B cell (primary cell): ENCODE measurements around the gene PDE3B. TPM values are rescaled to one million over a fixed set of nuclear protein-coding genes. Genes with fewer than 3 reads are reported as not detected.

Source experiments
- ATAC-seq: fragments of 200-7000 bp; cut with Tn5 transposase; one replicate; pipeline ENCODE4 v1.10.0; 2021; ENCODE audit warnings: low read depth, mild to moderate bottlenecking, moderate number of reproducible peaks, moderate library complexity
- CTCF ChIA-PET: fragments of 350-600 bp; sonication (Branson Sonifier 250); formaldehyde crosslinking; loops from one replicate; lab custom pipeline; 2021; ENCODE audit warnings: antibody characterized with exemption, inconsistent platforms; lab: Charles Lee
- POLR2A ChIA-PET: fragments of 350-600 bp; sonication (Branson Sonifier 250); formaldehyde crosslinking; loops from one replicate; lab custom pipeline; 2021; ENCODE audit warnings: antibody characterized with exemption; lab: Charles Lee
- DNase-seq: peaks from one replicate; pipeline ENCODE4 v3.0.0; 2013
- H2AFZ ChIP-seq: 2 replicates; pipeline ENCODE4 v1.6.1; 2012; ENCODE audit warnings: mild to moderate bottlenecking, low read depth, low read length; ENCODE audit not compliant: insufficient read depth, poor library complexity, severe bottlenecking
- H3K27ac ChIP-seq, 2 donors: 1 replicate in 1 of 2; 2 replicates in 1 of 2; pipeline ENCODE4 v1.5.1; 2012 to 2013; ENCODE audit warnings: low read length in 2 of 2, mild to moderate bottlenecking in 2 of 2, moderate library complexity in 1 of 2
- H3K27me3 ChIP-seq, 4 experiments: fragments of 200-600 bp in 1 of 4; sonication (generic) in 1 of 4; replicated peaks in 1 of 4; 1 replicate in 2 of 4; 2 replicates in 2 of 4; pipeline versions ENCODE4 v1.6.1 to v1.7.0; 2013 to 2016; ENCODE audit warnings: low read length in 3 of 4, mild to moderate bottlenecking in 2 of 4, mixed read lengths in 1 of 4, moderate library complexity in 1 of 4; ENCODE audit not compliant: insufficient read depth in 4 of 4, control insufficient read depth in 3 of 4; ENCODE audit errors: control extremely low read depth in 1 of 4
- H3K36me3 ChIP-seq, 2 experiments: replicated peaks in 1 of 2; 1 replicate in 1 of 2; 2 replicates in 1 of 2; pipeline versions ENCODE4 v1.6.1 to v1.7.1; 2013; ENCODE audit warnings: low read length in 1 of 2; ENCODE audit not compliant: insufficient read depth in 2 of 2, control insufficient read depth in 1 of 2; ENCODE audit errors: control extremely low read depth in 1 of 2, extremely low read depth in 1 of 2
- H3K4me1 ChIP-seq, 2 donors: fragments of 200-600 bp in 1 of 2; sonication (generic) in 1 of 2; 1 replicate in 1 of 2; 2 replicates in 1 of 2; pipeline versions ENCODE4 v1.5.1 to v1.6.1; 2013 to 2017; ENCODE audit warnings: low read length in 2 of 2; ENCODE audit not compliant: control insufficient read depth in 2 of 2, insufficient read depth in 2 of 2
- H3K4me2 ChIP-seq: replicated peaks from 2 replicates; pipeline ENCODE3; 2012; ENCODE audit warnings: mild to moderate bottlenecking, low read depth, low read length; ENCODE audit not compliant: poor library complexity, severe bottlenecking
- H3K4me3 ChIP-seq, 5 experiments: fragments of 200-600 bp in 1 of 5; sonication (generic) in 1 of 5; 1 replicate in 3 of 5; 2 replicates in 2 of 5; pipeline versions ENCODE4 v1.5.1 to v1.7.0; 2011 to 2016; ENCODE audit warnings: low read length in 4 of 5, mild to moderate bottlenecking in 4 of 5, low read depth in 2 of 5, control low read depth in 1 of 5, moderate library complexity in 1 of 5; ENCODE audit not compliant: insufficient read depth in 1 of 5; ENCODE audit errors: control extremely low read depth in 1 of 5, extremely low read depth in 1 of 5
- H3K79me2 ChIP-seq: fragments of 200-600 bp; sonication (generic); one replicate; pipeline ENCODE4 v1.6.0; 2016; ENCODE audit warnings: low read length; ENCODE audit not compliant: control insufficient read depth, insufficient read depth
- H3K9ac ChIP-seq: fragments of 200-600 bp; sonication (generic); 2 replicates; pipeline ENCODE4 v1.6.1; 2017; ENCODE audit warnings: mild to moderate bottlenecking, low read length, moderate library complexity
- H3K9me3 ChIP-seq, 3 donors: one replicate each; pipeline versions ENCODE4 v1.6.1 to v1.7.1; 2013; ENCODE audit warnings: low read length in 2 of 3; ENCODE audit not compliant: control insufficient read depth in 2 of 3, insufficient read depth in 1 of 3; ENCODE audit errors: control extremely low read depth in 1 of 3
- H4K20me1 ChIP-seq: 2 replicates; pipeline ENCODE4 v1.6.0; 2012; ENCODE audit warnings: mild to moderate bottlenecking, low read length; ENCODE audit not compliant: insufficient read depth, control insufficient read depth, poor library complexity, severe bottlenecking
- H3K27ac Mint-ChIP-seq: one replicate; pipeline ENCODE4 v1.8.0; 2021; ENCODE audit warnings: mixed read lengths
- H3K27me3 Mint-ChIP-seq: one replicate; pipeline ENCODE4 v1.8.0; 2021; ENCODE audit warnings: mixed read lengths
- H3K4me1 Mint-ChIP-seq: one replicate; pipeline ENCODE4 v1.8.0; 2021; ENCODE audit warnings: mixed read lengths
- H3K4me3 Mint-ChIP-seq: one replicate; pipeline ENCODE4 v1.8.0; 2021; ENCODE audit warnings: mixed read lengths
- H3K9me3 Mint-ChIP-seq: one replicate; pipeline ENCODE4 v1.8.0; 2022; ENCODE audit warnings: mixed read lengths; ENCODE audit not compliant: insufficient read depth
- CTCF ChIP-seq: fragments of 200-600 bp; IDR thresholded peaks from one replicate; pipeline ENCODE4 v1.8.0; 2022; ENCODE audit warnings: antibody characterized with exemption, mild to moderate bottlenecking
- EZH2 ChIP-seq: IDR thresholded peaks from 2 replicates; pipeline ENCODE4 v1.6.1; 2012; ENCODE audit warnings: borderline replicate concordance, low read depth, mild to moderate bottlenecking, moderate library complexity, low read length; ENCODE audit not compliant: insufficient read depth, poor library complexity, severe bottlenecking
- WGBS: methylation state at CpG from one replicate; pipeline ENCODE4 v1.1.5; 2013; ENCODE audit warnings: missing lambda C conversion rate; ENCODE audit not compliant: insufficient coverage; 5-methylcytosine and 5-hydroxymethylcytosine counted together
- intact Hi-C: fragments of 100-400 bp; cut with micrococcal nuclease; formaldehyde crosslinking; loops from one replicate; pipeline ENCODE4 v1.10.0; 2022
- polyA plus RNA-seq: library from polyadenylated mRNA; depleted of rRNA; stranded (reverse); fragments of >200 nt; gene quantifications from 2 replicates; pipeline ENCODE4 v1.2.3, GENCODE V29; 2012
- total RNA-seq, 2 donors: library from RNA; stranded (reverse); fragments of 120-200 nt in 1 of 2; gene quantifications; 1 replicate in 1 of 2; 2 replicates in 1 of 2; pipeline versions ENCODE4 v1.2.3 to v1.2.4, GENCODE V29; 2013 to 2022

The PDE3B gene
- total and polyA plus RNA-seq, 2 donors (not counting 1 experiment from before 2014, with no cell fraction given) = 1.0 to 60.7 TPM

- Histone ChIP-seq H3K4me1 (peaks cover 0 to 3% of the 10 kb centered on the region in 2 donors), H3K4me2 (no peak overlapping the region), H3K9ac (no peak overlapping the region), H3K79me2 (no peaks in the 10 kb centered on the region), H3K4me3 (no peak overlapping the region), H3K9me3 (no peaks in the 10 kb centered on the region), H3K36me3 (no peaks in the 10 kb centered on the region), H4K20me1 (no peaks in the 10 kb centered on the region), H2AFZ (no peak overlapping the region), H3K27me3 (no peaks in the 10 kb centered on the region), H3K27ac (no peak overlapping the region)
- H3K27ac Mint-ChIP-seq = no peak overlapping the region
- no peak overlapping the region for H3K4me3 Mint-ChIP-seq
- H3K4me1 Mint-ChIP-seq = peaks cover 9% of the 10 kb centered on the region
- intact Hi-C loops = no loop called here
- H3K9me3 Mint-ChIP-seq = no peaks in the 10 kb centered on the region
- H3K27me3 Mint-ChIP-seq = no peaks in the 10 kb centered on the region
- ATAC-seq (no peak), DNase-seq (no peak)
- no peak for TF ChIP-seq EZH2
- TF ChIP-seq CTCF = no peak
- CTCF ChIA-PET = no interaction called here
- POLR2A ChIA-PET = interaction anchor here (1.1 kb wide), 1 partner anchor 15 kb away, joined by 4 read pairs; no protein-coding TSS in a partner anchor
- WGBS = no CpG with 5 or more reads among the region's 2 CpGs
Observed at GRCh38 chr11:14672635-14673034, 29.0 kb downstream of the PDE3B start.

GRCh38 chr11:14673421-14673820 lies 29.8 kb downstream of the PDE3B start:
- H3K9me3 ChIP-seq = no peaks in the 10 kb centered on the region
- H3K27me3 Mint-ChIP-seq = no peaks in the 10 kb centered on the region
- ChIA-PET POLR2A (no interaction called here), CTCF (no interaction called here)
- no peaks in the 10 kb centered on the region for H4K20me1 ChIP-seq
- no peaks in the 10 kb centered on the region for H3K79me2 ChIP-seq
- H3K36me3 ChIP-seq = no peaks in the 10 kb centered on the region
- H3K9me3 Mint-ChIP-seq = no peaks in the 10 kb centered on the region
- no peak overlapping the region for H3K27ac Mint-ChIP-seq
- H3K4me1 Mint-ChIP-seq = peaks cover 9% of the 10 kb centered on the region
- no peak overlapping the region for H3K4me3 Mint-ChIP-seq
- H3K4me2 ChIP-seq = no peak overlapping the region
- ATAC-seq = no peak
- intact Hi-C loops = no loop called here
- TF ChIP-seq EZH2 (no peak), CTCF (no peak)
- no peak overlapping the region for H3K4me3 ChIP-seq
- H3K27ac ChIP-seq = no peak overlapping the region
- H2AFZ ChIP-seq = no peak overlapping the region
- peaks cover 0 to 3% of the 10 kb centered on the region in 2 donors for H3K4me1 ChIP-seq
- WGBS = 87% methylated on average over 3 of the region's 4 CpGs
- no peaks in the 10 kb centered on the region for H3K27me3 ChIP-seq
- H3K9ac ChIP-seq = no peak overlapping the region
- DNase-seq = no peak
